Skin of body (tissue), 2 donors: Measurements from ENCODE around the gene TFAP2A. TPM values are rescaled to one million over a fixed set of nuclear protein-coding genes. Genes with fewer than 3 reads are reported as not detected.

Source experiments
- DNase-seq: peaks from one replicate; lab custom pipeline; 2025; lab: John Stamatoyannopoulos, UW
- total RNA-seq: library from RNA; depleted of rRNA; stranded (reverse); fragments of >200 nt; gene quantifications from one replicate; pipeline ENCODE4 v1.2.3, GENCODE V29; 2014

Gene TFAP2A
- total RNA-seq, 1 donor from 2014 or later: 25.0 TPM

DNA sequence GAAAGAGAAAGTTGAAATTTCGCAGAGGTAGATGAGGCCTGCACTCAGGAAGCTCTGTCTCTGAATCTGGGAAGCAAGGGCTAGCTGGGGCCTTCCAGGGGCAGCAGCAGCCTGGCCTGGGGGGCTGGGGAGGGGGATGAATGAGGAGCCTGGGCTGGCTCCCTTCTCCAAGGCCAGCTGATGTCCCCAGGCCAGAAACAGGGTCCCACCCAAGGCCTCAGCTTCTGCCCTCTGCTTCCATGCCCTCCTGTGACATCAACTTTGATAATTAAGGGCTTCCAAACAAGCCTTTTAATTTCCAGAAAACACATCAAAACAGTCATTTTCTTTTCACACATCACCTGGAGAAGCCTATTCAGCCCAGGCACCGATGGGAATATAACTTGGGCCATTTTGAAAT is 15.4 kb downstream of the TFAP2A start:
- DNase-seq: no peak

GRCh38 chr6:10398446-10399218 is 16.2 kb downstream of the TFAP2A start:
- DNase-seq: no peak

DNA sequence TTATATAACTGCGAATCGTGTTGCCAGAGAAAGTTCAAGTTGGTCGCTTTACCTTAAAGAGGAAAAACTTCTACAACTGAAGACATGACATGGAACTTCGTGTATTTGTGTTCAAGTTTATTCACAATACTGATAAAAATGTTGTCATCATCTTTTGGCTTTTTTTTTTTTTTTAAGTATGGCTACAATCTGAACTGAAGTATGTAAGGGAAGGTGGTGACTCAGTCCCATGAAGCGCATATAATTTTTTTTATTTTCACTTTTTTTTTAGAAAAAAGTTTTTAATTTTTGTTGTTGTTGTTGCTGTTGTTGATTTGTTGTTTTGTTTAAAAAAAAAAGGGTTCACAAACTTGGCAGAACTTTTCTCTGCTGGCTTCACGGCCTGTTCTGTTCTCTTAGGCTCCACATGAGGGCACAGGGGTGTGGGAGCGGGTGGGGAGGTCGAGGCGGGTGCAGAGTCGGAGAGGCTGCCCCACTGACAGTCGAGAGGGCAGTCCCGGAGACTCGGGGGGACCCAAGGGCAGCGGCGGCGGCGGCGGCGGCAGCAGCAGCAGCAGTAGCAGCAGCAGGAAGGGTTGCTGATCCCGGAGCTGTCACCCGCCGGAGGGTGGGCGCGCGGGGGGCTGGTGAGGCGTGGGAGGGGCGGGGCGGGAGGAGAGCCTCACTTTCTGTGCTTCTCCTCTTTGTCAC is 17.0 kb downstream of the TFAP2A start:
- no peak for DNase-seq

DNA sequence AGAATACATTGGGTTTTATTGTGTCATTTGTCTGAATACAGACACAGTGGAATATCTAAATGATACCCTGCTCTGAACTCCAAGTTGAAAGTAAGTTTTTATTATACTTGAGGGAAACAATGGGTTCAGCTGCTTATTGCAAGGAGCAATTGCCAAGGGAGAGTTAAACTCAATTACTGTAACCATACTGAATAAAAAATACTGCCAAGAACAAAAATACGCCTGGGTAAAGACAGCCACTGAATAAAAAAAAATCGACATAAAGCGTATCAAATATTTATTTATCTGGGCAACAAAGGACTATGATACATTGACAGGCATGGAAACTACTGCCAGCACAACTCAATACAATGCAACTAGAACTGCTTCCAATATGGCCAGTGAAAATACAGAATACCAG is 18.1 kb downstream of the TFAP2A start:
- DNase-seq: no peak

DNA sequence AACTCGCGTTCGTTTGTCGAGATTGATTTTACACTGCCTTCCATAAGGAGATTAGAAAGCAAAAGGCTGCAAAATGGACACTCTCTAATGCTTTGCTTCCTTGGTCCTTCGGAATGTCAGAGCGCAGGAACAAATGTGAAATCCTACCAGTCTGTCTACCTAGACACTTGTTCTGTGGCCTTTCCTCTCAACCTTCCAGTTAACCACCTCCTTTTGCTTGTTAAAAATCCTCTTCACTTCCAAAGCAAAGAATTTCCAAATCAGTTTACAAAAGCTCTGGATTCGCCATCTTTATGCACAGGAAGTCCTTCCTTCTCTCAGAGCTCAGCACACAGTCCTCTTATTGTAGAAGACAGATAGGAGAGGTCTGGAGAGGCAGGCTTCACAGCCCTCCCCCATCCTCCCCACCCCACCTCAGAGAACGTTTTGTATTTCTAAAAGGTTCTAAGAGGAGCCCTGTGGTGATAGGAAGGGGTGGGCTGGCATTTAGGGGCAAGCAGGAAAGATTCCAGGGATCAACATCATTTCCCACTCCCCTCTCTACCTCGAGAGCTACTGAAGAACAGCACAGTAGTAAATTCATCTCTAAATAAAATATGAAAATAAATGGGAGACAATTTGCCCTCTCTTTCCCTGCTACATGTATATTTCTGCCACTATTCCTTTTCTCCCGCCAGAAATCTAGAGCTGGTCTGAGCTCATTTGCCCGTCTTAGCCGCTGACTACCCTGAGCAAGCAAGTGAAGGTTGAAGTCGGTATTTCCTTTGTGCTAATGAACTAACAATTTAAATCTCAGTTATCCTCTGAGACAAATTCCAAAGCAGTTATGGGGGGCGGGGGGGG is 18.9 kb downstream of the TFAP2A start:
- DNase-seq: no peak

DNA sequence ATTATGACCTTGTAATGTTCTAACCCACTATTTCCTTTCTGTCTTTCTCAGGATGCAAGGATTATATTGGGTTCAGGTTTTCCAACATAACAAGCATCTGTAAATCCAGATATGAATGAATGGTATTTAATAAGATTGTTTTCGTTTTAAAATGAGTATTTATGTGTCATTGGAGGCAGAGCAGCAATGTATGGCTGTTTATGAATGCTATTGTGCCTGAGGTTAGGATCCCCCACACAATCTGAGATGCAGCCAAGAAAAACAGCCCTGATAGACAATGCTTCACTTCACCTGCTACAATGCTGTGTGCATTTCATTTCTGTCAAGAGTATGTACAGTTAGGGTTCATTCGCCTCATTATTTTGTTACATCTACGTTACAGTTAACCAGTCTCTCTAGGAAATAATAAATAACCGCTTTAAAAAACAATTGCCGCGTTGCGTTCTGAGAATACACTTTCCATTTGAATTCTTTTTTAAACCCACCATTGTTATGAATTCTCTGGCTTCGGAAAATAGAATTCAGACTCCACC is 19.6 kb downstream of the TFAP2A start:
- no peak for DNase-seq

GRCh38 chr6:10393544-10394225 is 21.2 kb downstream of the TFAP2A start:
- no peak for DNase-seq

DNA sequence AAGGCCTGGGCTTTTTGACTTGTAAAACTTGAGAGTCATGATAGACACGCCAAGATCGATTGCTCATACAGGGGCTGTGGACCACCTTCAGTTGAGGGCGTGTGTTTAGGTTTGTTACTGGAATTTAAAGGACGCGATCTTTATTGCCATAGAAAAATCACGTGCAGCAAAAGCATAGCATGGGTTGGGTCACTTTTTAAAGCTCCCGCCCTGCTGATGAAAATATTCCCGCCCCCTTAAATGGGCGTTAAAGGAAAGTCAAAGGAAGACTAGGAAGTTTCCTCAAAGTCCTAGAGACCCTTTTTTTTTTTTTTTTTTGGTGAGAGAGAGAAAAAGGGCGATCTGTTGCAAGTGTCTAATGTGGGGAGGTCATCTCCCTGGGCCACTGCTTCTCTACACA is 23.1 kb downstream of the TFAP2A start:
- no peak for DNase-seq

DNA sequence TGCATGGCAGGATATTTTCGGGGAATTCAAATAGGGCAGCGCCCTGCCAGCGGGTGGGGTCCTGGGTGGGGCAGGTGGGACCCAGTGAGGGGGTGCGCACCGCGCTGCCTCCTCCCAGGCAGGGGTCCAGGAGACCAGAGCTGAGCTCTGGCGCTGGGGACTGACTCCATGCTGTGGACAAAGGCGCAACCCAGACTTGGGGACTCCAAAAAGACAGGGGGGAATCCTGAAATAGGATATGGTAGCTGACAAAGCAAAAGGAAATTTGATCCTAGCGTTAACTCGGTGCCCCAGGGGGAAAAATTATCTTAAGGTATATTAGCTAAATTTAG is 23.6 kb downstream of the TFAP2A start:
- DNase-seq: no peak

GRCh38 chr6:10390495-10391298 is 24.2 kb downstream of the TFAP2A start:
- no peak for DNase-seq

DNA sequence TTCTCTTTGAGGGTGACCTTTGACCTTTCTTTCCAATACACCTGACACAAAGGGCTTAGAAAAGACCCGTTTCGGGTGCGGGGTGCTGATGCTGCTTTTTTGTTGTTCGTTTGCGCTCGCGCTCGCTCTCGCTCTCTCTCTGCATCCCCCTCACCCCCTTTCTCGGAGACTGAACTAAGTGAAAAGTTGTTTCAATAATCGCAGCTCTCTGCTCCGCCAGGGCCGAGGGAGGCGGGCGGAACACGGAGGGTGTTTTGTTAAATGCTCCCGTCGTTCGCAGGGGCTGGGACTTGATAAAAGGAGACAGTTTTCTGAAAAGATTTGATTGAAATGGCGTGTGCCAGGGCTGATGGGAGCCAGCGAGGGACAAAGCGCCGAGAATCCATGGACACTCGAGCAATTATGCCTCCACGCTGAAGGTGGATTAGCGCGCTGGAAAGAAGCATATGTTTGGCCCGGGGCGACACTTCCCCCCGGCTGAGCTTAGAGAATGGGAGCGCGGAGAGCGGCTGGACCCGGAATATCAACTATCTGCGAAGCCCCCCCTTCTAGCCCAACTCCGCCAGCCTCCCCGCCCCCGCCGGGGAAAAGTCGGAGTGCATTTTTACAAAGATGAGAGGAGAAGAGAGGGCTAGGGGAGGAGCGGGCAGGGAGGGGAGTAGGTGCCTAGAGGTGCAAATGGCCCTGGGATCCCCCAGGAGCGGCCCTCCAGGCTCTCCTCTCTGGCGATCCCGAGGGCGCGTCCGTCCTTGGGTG is 25.0 kb downstream of the TFAP2A start:
- no peak for DNase-seq

DNA sequence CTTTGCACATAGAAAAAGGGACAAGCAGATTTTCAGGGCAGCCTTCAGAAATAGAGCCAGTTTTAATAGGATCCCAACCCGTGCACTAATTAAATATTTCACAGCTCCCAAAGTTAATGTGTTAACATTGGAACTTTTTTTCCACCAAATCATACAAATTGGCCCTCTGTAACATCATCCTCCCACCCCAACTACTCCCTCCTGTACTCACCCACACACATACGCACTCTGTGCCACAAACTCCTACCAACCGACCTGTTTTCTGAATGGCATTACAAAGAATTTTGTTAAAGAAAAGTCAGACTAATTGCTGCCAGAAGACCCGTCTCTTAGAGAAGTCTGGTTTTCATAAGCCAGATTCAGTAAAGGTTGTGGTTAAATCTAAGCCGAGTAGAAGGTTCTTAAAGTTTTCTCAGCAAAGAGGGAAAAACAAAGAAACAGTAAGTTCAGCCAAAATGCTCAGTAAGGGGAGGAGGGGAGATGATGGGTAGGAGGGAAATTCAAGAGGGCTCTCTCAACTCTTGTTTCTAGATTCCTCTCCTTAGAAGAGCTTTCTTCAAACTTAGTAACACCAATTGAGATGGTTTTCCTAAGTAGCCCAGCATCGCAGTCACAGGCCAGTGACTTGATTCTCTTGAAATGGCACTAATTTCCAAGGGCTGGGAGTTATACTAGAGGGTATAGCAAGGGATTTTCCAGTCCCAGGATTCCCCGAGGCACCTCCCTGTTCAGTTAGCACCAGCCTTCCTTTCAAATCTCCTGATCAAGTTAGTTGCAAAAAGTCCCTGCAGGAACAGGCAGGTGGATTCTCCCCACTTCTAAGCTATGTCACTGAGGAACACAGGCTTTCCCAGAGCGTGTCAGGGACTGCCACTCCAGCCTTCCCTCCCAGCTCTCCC is 27.9 kb downstream of the TFAP2A start:
- DNase-seq: no peak

- no peak for DNase-seq
These were observed 28.7 kb downstream of the TFAP2A start for GRCh38 chr6:10386220-10386619.

- DNase-seq: no peak
These were observed 29.2 kb downstream of the TFAP2A start for GRCh38 chr6:10385524-10386132.

DNA sequence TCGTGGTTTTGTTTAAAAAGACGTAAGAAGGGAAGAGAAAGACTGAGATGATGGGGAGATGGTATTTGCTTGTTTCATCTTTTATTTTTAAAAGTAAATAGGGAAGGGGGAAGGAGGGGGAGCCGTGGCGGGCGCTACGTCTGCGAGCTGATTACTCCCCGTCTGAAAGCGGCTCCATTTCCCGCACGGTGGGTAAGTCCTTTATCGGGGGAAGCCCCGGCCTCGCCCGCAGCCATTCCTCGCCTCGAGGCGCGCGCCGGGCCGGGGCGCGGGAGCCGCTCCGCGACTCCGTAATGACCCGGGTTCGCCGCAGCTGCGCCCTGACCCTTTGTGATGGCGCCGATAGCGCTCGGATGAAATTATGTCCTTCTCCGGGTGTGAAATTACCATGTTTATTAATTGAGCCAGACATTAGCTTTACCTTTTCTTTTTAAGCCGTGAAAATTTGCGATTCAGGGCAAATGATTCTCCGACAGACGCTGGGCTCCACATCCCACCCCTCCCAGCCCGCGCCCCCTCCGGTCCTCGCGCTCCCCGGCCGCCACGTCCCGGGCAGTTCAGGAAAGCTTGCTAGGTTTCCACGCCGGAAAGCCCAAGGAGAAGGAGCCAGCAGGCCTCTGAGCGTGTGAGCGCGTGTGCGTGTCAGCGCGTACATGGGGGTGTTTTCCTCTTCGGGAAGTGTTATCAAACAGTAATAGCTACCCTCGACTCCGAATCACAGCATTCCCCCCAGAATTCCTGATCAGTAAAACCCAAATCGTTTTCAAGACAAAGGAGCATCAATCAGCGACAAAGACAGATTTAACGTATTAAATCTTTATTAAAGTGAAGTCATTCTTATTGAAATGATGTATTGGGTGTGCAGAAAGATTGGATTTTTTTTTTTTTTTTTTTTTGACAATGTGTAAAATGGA is 30.0 kb downstream of the TFAP2A start:
- DNase-seq: no peak

GRCh38 chr6:10384091-10384609 is 30.7 kb downstream of the TFAP2A start:
- no peak for DNase-seq
